ENCODE results near the gene ATOH7.
"Not testable (repeated sequence)": the region's sequence is repeated elsewhere in the genome, so short reads cannot be mapped to it uniquely, and the experiment has no call there.

ATOH7 gene

GRCh38 chr10:68231817-68232251, at the start of gene ATOH7:
ATOH7 (minus strand) TSS chr10:68232113; CDS start chr10:68231677, 436 bp downstream.
- Mint-ChIP-seq H3K9me3 (no peaks in the 10 kb centered on the region), H3K27ac (ENCODE audit: low read depth) (no peak within 1 kb of the TSS), H3K4me1 (peaks cover 10% of the 10 kb centered on the region), H3K36me3 (ENCODE audit: insufficient read depth) (no peaks in the 10 kb centered on the region), H3K4me3 (peak within 1 kb of the TSS; percentile 63), H3K27me3 (peaks cover 54% of the 10 kb centered on the region)
- ATAC-seq (replicated peaks; ENCODE audit: extremely low read depth, poor library complexity, severe bottlenecking) (no peak), DNase-seq (ENCODE audit: low spot score in 2 of 2) (no peak)

- ATAC-seq (replicated peaks; ENCODE audit: extremely low read depth, poor library complexity, severe bottlenecking): no peak
- Mint-ChIP-seq H3K9me3 (peaks cover 6% of the 10 kb centered on the region), H3K27me3 (no peaks in the 10 kb centered on the region), H3K36me3 (ENCODE audit: insufficient read depth) (peaks cover 2% of the 10 kb centered on the region), H3K4me3 (no peak overlapping the region), H3K4me1 (no peaks in the 10 kb centered on the region), H3K27ac (ENCODE audit: low read depth) (no peak overlapping the region)
- DNase-seq (ENCODE audit: low spot score in 2 of 2): no peak
These were observed 48.8 kb upstream of the ATOH7 start for GRCh38 chr10:68280758-68281157.

- not testable (repeated sequence) for H3K9me3 Mint-ChIP-seq; H3K27me3 Mint-ChIP-seq; ATAC-seq (replicated peaks; ENCODE audit: extremely low read depth, poor library complexity, severe bottlenecking); H3K36me3 Mint-ChIP-seq (ENCODE audit: insufficient read depth); H3K4me1 Mint-ChIP-seq; H3K27ac Mint-ChIP-seq (ENCODE audit: low read depth); H3K4me3 Mint-ChIP-seq; DNase-seq (ENCODE audit: low spot score in 2 of 2)
These were observed 47.2 kb upstream of the ATOH7 start for GRCh38 chr10:68278906-68279753.

- not testable (repeated sequence) for DNase-seq (ENCODE audit: low spot score in 2 of 2); H3K4me3 Mint-ChIP-seq; H3K36me3 Mint-ChIP-seq (ENCODE audit: insufficient read depth); H3K27ac Mint-ChIP-seq (ENCODE audit: low read depth); H3K9me3 Mint-ChIP-seq; H3K4me1 Mint-ChIP-seq; H3K27me3 Mint-ChIP-seq; ATAC-seq (replicated peaks; ENCODE audit: extremely low read depth, poor library complexity, severe bottlenecking)
These were observed 45.9 kb upstream of the ATOH7 start for GRCh38 chr10:68277814-68278213.

- no peaks in the 10 kb centered on the region for H3K27me3 Mint-ChIP-seq
- H3K27ac Mint-ChIP-seq (ENCODE audit: low read depth): no peak overlapping the region
- peaks cover 2% of the 10 kb centered on the region for H3K36me3 Mint-ChIP-seq (ENCODE audit: insufficient read depth)
- no peak for DNase-seq (ENCODE audit: low spot score in 2 of 2)
- peaks cover 6% of the 10 kb centered on the region for H3K9me3 Mint-ChIP-seq
- no peak for ATAC-seq (replicated peaks; ENCODE audit: extremely low read depth, poor library complexity, severe bottlenecking)
- no peak overlapping the region for H3K4me3 Mint-ChIP-seq
- H3K4me1 Mint-ChIP-seq: no peaks in the 10 kb centered on the region
These were observed 44.3 kb upstream of the ATOH7 start for GRCh38 chr10:68276224-68276623.

GRCh38 chr10:68275600-68276126, 43.8 kb upstream of the ATOH7 start:
- Mint-ChIP-seq H3K27me3 (no peaks in the 10 kb centered on the region), H3K36me3 (ENCODE audit: insufficient read depth) (peaks cover 2% of the 10 kb centered on the region), H3K9me3 (peaks cover 6% of the 10 kb centered on the region), H3K27ac (ENCODE audit: low read depth) (no peak overlapping the region), H3K4me1 (no peaks in the 10 kb centered on the region), H3K4me3 (no peak overlapping the region)
- DNase-seq (ENCODE audit: low spot score in 2 of 2) (no peak), ATAC-seq (replicated peaks; ENCODE audit: extremely low read depth, poor library complexity, severe bottlenecking) (no peak)

- Mint-ChIP-seq H3K27me3 (peaks cover 21% of the 10 kb centered on the region), H3K4me3 (no peak overlapping the region), H3K36me3 (ENCODE audit: insufficient read depth) (peaks cover 2% of the 10 kb centered on the region), H3K4me1 (no peaks in the 10 kb centered on the region), H3K27ac (ENCODE audit: low read depth) (no peak overlapping the region), H3K9me3 (peaks cover 6% of the 10 kb centered on the region)
- no peak for ATAC-seq (replicated peaks; ENCODE audit: extremely low read depth, poor library complexity, severe bottlenecking)
- DNase-seq (ENCODE audit: low spot score in 2 of 2): no peak
These were observed 40.9 kb upstream of the ATOH7 start for GRCh38 chr10:68272833-68273232.

GRCh38 chr10:68271196-68271882, 39.4 kb upstream of the ATOH7 start:
- no peaks in the 10 kb centered on the region for H3K9me3 Mint-ChIP-seq
- H3K36me3 Mint-ChIP-seq (ENCODE audit: insufficient read depth): no peaks in the 10 kb centered on the region
- H3K4me1 Mint-ChIP-seq: no peaks in the 10 kb centered on the region
- ATAC-seq (replicated peaks; ENCODE audit: extremely low read depth, poor library complexity, severe bottlenecking): no peak
- no peak overlapping the region for H3K4me3 Mint-ChIP-seq
- H3K27ac Mint-ChIP-seq (ENCODE audit: low read depth): no peak overlapping the region
- peaks cover 25% of the 10 kb centered on the region for H3K27me3 Mint-ChIP-seq
- DNase-seq (ENCODE audit: low spot score in 2 of 2): no peak

- Mint-ChIP-seq H3K27ac (ENCODE audit: low read depth) (no peak overlapping the region), H3K36me3 (ENCODE audit: insufficient read depth) (no peaks in the 10 kb centered on the region), H3K4me1 (no peaks in the 10 kb centered on the region), H3K4me3 (no peak overlapping the region), H3K27me3 (peaks cover 25% of the 10 kb centered on the region), H3K9me3 (no peaks in the 10 kb centered on the region)
- DNase-seq (ENCODE audit: low spot score in 2 of 2): no peak
- ATAC-seq (replicated peaks; ENCODE audit: extremely low read depth, poor library complexity, severe bottlenecking): no peak
These were observed 37.8 kb upstream of the ATOH7 start for GRCh38 chr10:68269562-68270290.

- ATAC-seq (replicated peaks; ENCODE audit: extremely low read depth, poor library complexity, severe bottlenecking): no peak
- Mint-ChIP-seq H3K27ac (ENCODE audit: low read depth) (no peak overlapping the region), H3K27me3 (peaks cover 18% of the 10 kb centered on the region), H3K9me3 (no peaks in the 10 kb centered on the region), H3K4me3 (no peak overlapping the region), H3K36me3 (ENCODE audit: insufficient read depth) (no peaks in the 10 kb centered on the region), H3K4me1 (no peaks in the 10 kb centered on the region)
- no peak for DNase-seq (ENCODE audit: low spot score in 2 of 2)
These were observed 29.4 kb upstream of the ATOH7 start for GRCh38 chr10:68261132-68261856.

GRCh38 chr10:68253346-68253745, 21.4 kb upstream of the ATOH7 start:
- no peak for ATAC-seq (replicated peaks; ENCODE audit: extremely low read depth, poor library complexity, severe bottlenecking)
- H3K4me3 Mint-ChIP-seq: no peak overlapping the region
- no peaks in the 10 kb centered on the region for H3K4me1 Mint-ChIP-seq
- H3K9me3 Mint-ChIP-seq: no peaks in the 10 kb centered on the region
- peaks cover 29% of the 10 kb centered on the region for H3K27me3 Mint-ChIP-seq
- H3K36me3 Mint-ChIP-seq (ENCODE audit: insufficient read depth): no peaks in the 10 kb centered on the region
- no peak for DNase-seq (ENCODE audit: low spot score in 2 of 2)
- no peak overlapping the region for H3K27ac Mint-ChIP-seq (ENCODE audit: low read depth)
